Measurements from ENCODE around the gene SPNS3. TPM values are rescaled to one million over a fixed set of nuclear protein-coding genes. Genes with fewer than 3 reads are reported as not detected.

The SPNS3 gene
- total RNA-seq, 1 experiment from 2014 or later, result 15.9 TPM

GRCh38 chr17:4442582-4442981 is 8.8 kb downstream of the SPNS3 start:
- CTCF ChIA-PET, result no interaction called here
- no peaks in the 10 kb centered on the region for H3K9me3 ChIP-seq (ENCODE audit: insufficient read depth, low read depth)

GRCh38 chr17:4443476-4443875 is 9.7 kb downstream of the SPNS3 start:
- no peak overlapping the region for H3K4me2 ChIP-seq
- H4K20me1 ChIP-seq (ENCODE audit: insufficient read depth), result no peaks in the 10 kb centered on the region
- H3K79me2 ChIP-seq (ENCODE audit: low read depth), result no peaks in the 10 kb centered on the region
- H3K9me2 ChIP-seq (ENCODE audit: insufficient read depth), result no peaks in the 10 kb centered on the region
- ChIA-PET POLR2A (ENCODE audit: unreplicated experiment) (interaction anchor here (0.7 kb wide), 2 partner anchors 33 to 194 kb away, joined by 4 to 13 read pairs; no protein-coding TSS in a partner anchor), CTCF (interaction anchor here (0.7 kb wide), 1 partner anchor 122 kb away, joined by 4 read pairs; no protein-coding TSS in a partner anchor)
- no peak for DNase-seq
- H3K27ac ChIP-seq, result no peak overlapping the region
- peaks cover 12% of the 10 kb centered on the region for H3K4me1 ChIP-seq (replicated peaks; ENCODE audit: insufficient read depth)
- no peaks in the 10 kb centered on the region for H3K9me3 ChIP-seq (ENCODE audit: insufficient read depth, low read depth)
- no peaks in the 10 kb centered on the region for H3K27me3 ChIP-seq (ENCODE audit: insufficient read depth, low read depth)
- no peaks in the 10 kb centered on the region for H3K36me3 ChIP-seq (ENCODE audit: low read depth)
- peaks cover 42% of the 10 kb centered on the region for H3F3A ChIP-seq (ENCODE audit: insufficient read depth, low read depth)
- H2AFZ ChIP-seq, result no peak overlapping the region
- BruUV-seq (replicated peaks), result no TSS peak
- intact Hi-C loops (cut with micrococcal nuclease; ENCODE audit: unreplicated experiment), result no loop called here
- no peak for TF ChIP-seq EZH2 (IDR thresholded peaks at IDR 0.05; ENCODE audit: low read depth)
- TF ChIP-seq CTCF (conservative IDR thresholded peaks at IDR 0.05), result no peak
- H3K4me3 ChIP-seq, result no peak overlapping the region

More at GRCh38 chr17:4442582-4442981, 8.8 kb downstream of the SPNS3 start:
- Histone ChIP-seq H3K36me3 (ENCODE audit: low read depth) (no peaks in the 10 kb centered on the region), H4K20me1 (ENCODE audit: insufficient read depth) (no peaks in the 10 kb centered on the region), H3K79me2 (ENCODE audit: low read depth) (no peaks in the 10 kb centered on the region), H3K4me3 (no peak overlapping the region), H2AFZ (no peak overlapping the region), H3K4me2 (no peak overlapping the region), H3K9me2 (ENCODE audit: insufficient read depth) (no peaks in the 10 kb centered on the region), H3K27me3 (ENCODE audit: insufficient read depth, low read depth) (no peaks in the 10 kb centered on the region), H3K4me1 (replicated peaks; ENCODE audit: insufficient read depth) (peaks cover 11% of the 10 kb centered on the region), H3F3A (ENCODE audit: insufficient read depth, low read depth) (peaks cover 38% of the 10 kb centered on the region), H3K27ac (no peak overlapping the region)
- TF ChIP-seq CTCF (conservative IDR thresholded peaks at IDR 0.05) (no peak), EZH2 (IDR thresholded peaks at IDR 0.05; ENCODE audit: low read depth) (no peak)
- no peak for DNase-seq
- POLR2A ChIA-PET (ENCODE audit: unreplicated experiment), result no interaction called here
- intact Hi-C loops (cut with micrococcal nuclease; ENCODE audit: unreplicated experiment), result no loop called here
- BruUV-seq (replicated peaks), result no TSS peak

- Histone ChIP-seq H3K4me1 (replicated peaks; ENCODE audit: insufficient read depth) (peaks cover 27% of the 10 kb centered on the region), H3K27ac (no peak overlapping the region), H3K79me2 (ENCODE audit: low read depth) (no peaks in the 10 kb centered on the region), H3K9me3 (ENCODE audit: insufficient read depth, low read depth) (no peaks in the 10 kb centered on the region), H4K20me1 (ENCODE audit: insufficient read depth) (0 out of 2 replicates have a peak, but pooled peaks cover under 1% of the 10 kb centered on the region), H3K36me3 (ENCODE audit: low read depth) (no peaks in the 10 kb centered on the region), H3K9me2 (ENCODE audit: insufficient read depth) (no peaks in the 10 kb centered on the region), H3K27me3 (ENCODE audit: insufficient read depth, low read depth) (no peaks in the 10 kb centered on the region), H3F3A (ENCODE audit: insufficient read depth, low read depth) (peaks cover 47% of the 10 kb centered on the region), H2AFZ (no peak overlapping the region), H3K4me3 (no peak overlapping the region), H3K4me2 (peak overlapping the region; percentile 46)
- no peak for TF ChIP-seq CTCF (conservative IDR thresholded peaks at IDR 0.05)
- no peak for TF ChIP-seq EZH2 (IDR thresholded peaks at IDR 0.05; ENCODE audit: low read depth)
- no TSS peak for BruUV-seq (replicated peaks)
- ChIA-PET POLR2A (ENCODE audit: unreplicated experiment) (interaction anchor here (0.6 to 0.9 kb wide), 6 partner anchors 18 to 685 kb away, joined by 3 to 17 read pairs (median 4); no protein-coding TSS in a partner anchor), CTCF (interaction anchor here (0.6 kb wide), 2 partner anchors 24 to 552 kb away, joined by 3 read pairs; partner anchors contain the start of gene CAMKK1)
- DNase-seq, result peak; percentile 79 to 90
- intact Hi-C loops (cut with micrococcal nuclease; ENCODE audit: unreplicated experiment), result loop anchor here (1.0 kb wide), 1 partner anchor 31 kb away; no protein-coding TSS in a partner anchor
Measured at GRCh38 chr17:4444782-4445473, 11.2 kb downstream of the SPNS3 start.
